A549 (cell line): ENCODE measurements around the gene NSUN4.

Experiments
- CTCF ChIP-seq: fragments of >200 bp; sonication (Bioruptor Twin); formaldehyde crosslinking; IDR thresholded peaks from 3 replicates; pipeline ENCODE4 v1.5.1; 2016
- HMGXB4 ChIP-seq: fragments of 250-450 bp; sonication (Bioruptor Pico); IDR thresholded peaks from 2 replicates; pipeline ENCODE4 v1.5.0; 2021; ENCODE audit warnings: mild to moderate bottlenecking, moderate library complexity, borderline replicate concordance
- MAX ChIP-seq: IDR thresholded peaks from 2 replicates; pipeline ENCODE4 v1.6.1; 2012
- NFE2L2 ChIP-seq: fragments of 150-350 bp; conservative IDR thresholded peaks from 2 replicates; pipeline ENCODE4 v1.6.1; 2014; ENCODE audit warnings: low read length
- RAD21 ChIP-seq, 2 experiments: fragments of >200 bp in 1 of 2; sonication (Bioruptor Twin) in 1 of 2; formaldehyde crosslinking in 1 of 2; IDR thresholded peaks in 1 of 2; conservative IDR thresholded peaks in 1 of 2; 2 replicates in 1 of 2; 3 replicates in 1 of 2; pipeline ENCODE4 v1.6.1; 2012 to 2018; ENCODE audit warnings: inconsistent platforms in 1 of 2

GRCh38 chr1:46401154-46401913 is 60.7 kb downstream of the NSUN4 start:
- no peak for TF ChIP-seq MAX
- TF ChIP-seq HMGXB4 (CRISPR knock-in tag), result no peak
- no peak for TF ChIP-seq NFE2L2
- TF ChIP-seq CTCF, result no peak
- TF ChIP-seq RAD21 (conservative IDR thresholded peaks at IDR 0.05 in 1 of 2, IDR thresholded peaks at IDR 0.05 in 1 of 2), result no peak
